Kasumi-1 (cell line): ENCODE data around the gene ICOS.
A peak's percentile ranks its signal among the peaks of the same experiment; 100 is the strongest.
"Not testable (repeated sequence)": the region's sequence is repeated elsewhere in the genome, so short reads cannot be mapped to it uniquely, and the experiment has no call there.

Source experiments
- DNase-seq, 2 experiments: peaks; one replicate each; lab custom pipeline; 2025; lab: John Stamatoyannopoulos, UW

The ICOS gene

GRCh38 chr2:203918264-203918663, 18.3 kb upstream of the ICOS start:
- no peak for DNase-seq

DNA sequence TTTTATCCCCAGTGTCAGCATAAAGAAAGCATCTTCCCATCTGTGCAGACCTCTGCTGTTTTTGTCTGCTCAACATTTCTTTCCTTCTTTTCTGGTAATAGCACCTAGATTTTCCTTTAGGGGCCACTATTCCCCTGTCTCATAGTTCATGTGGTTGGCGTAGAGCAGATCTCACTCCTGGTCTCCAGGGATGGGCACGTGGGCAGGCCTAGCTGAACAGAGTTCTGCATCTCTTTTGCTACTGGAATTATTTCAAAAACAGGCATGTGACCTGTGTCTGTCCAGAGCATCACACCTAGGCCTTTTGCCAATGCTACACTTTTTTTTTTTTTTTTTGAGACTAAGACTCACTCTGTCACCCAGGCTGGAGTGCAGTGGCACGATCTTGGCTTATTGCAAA, 17.7 kb upstream of the ICOS start:
- DNase-seq = no peak

DNA sequence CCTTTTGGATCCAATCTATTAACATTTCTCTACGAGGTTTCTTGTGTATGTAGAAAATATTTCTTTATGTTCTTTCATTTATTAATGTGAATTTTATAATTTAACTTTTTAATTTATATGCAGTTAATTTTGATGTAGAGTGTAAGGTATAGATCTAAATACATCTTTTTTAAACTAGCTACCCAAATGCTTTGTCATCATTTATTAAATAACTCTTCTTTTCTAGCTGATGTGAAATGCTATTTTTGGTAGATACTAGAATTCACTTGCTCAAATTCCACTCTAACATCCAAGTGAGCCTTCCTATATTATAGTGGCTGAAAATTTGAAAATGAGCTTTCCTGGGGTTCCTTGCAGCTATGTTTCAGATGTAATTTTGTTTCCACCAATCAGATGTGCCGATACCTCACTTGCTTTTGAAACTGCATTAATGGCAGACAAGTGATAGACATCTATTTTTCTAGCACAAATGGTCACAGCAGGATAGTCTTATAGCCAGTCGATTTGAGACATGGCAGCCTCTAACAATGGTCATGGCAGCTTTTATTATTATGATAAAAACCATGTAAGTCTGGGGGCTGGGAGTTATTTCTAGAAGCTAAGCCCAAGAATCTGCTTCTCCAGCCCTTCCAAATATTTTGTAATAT, 10.9 kb upstream of the ICOS start:
- DNase-seq = no peak

DNA sequence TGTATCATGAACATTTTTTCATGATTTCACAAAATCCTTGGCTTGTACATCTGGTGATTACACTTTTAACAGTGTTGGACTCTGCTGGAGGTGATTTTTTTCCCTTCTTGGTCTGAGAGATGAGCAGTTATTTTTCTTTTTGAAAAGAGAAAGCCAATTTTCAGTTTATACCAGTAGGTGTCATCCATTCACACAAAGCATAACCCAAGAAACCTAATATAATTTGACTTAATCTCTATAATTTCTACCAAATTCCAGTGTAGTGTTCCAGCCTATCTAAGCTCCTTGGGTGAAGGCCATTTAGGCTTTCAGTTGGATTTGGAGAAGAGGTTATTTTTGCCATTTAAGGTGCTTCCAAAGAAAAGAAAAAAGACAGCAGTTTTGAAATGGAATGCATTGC, 7.7 kb upstream of the ICOS start:
- DNase-seq = peak; percentile 5 to 24

DNA sequence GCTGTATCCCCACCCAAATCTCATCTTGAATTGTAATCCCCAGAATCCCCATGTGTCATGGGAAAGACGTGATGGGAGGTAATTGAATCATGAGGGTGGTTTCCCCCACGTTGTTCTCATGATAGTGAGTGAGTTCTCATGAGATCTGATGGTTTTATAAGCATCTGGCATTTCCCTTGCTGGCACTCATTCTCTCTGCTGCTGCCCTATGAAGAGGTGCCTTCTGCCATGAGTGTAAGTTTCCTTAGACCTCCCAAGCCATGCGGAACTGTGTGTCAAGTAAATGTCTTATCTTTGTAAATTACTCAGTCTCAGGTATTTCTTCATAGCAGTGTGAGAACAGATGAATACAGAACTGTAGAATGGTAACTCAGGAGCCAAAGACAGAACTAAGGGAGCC, 5.3 kb upstream of the ICOS start:
- DNase-seq = not testable (repeated sequence)

DNA sequence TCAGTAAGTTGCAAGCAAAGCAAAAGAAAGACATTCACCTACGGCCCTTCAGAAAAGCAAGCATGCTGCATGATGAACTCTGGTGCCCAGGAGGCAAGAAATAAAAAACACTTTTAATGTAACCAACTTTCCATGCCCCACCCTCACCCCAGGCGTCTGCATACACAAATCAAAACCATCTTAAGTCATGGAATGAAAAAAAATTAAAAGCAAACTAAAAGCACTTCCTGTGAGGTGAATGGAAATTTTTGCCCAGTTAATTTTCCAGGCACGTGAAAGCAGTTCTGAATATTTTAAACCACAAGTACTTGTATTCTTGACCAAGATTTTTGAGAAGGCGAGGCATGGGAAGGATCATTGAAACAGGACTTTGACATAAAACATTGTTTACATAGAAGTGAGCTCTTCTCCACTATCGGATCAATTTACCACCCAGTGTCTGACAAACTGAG, 2.5 kb upstream of the ICOS start:
- DNase-seq = no peak

- no peak for DNase-seq
These were observed 1.7 kb upstream of the ICOS start for GRCh38 chr2:203934711-203935438.

DNA sequence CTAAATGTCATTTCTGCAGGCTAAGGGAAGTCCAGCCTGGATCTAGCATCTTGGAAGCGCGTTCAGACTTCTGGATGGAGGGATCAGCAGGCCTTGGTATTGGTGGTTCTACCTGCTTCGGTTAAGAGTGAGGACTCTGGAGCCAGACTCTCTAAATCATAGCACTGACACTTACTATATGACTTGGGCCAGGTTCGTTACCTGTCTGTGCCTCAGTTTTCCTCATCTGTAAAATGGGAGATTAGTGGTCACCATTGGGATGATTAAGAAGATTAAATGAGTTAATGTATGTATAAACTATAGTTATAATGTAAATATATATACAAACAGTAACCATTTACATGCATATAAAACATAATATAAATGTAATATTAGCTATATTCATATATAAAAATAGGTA, 995 bp upstream of the ICOS start:
- DNase-seq = no peak

DNA sequence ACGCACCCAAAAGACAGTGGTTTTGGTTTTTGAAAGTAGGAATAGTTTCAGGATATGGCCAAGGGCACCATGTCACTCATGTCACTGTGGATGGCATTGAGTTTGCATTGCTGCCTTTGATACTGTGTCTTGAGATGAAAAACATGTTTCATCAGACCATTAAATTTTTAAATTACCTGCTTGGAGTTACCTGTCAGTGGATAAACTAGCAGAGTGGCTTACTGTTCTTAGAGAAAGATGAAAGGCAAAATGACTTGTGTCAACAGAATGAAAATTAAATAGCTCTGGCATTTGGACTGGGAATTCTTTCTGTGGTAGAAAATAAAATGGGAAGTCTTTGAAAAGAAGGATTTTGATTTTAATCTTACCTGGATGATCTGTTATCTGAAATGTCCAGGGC, 386 bp downstream of the ICOS start:
- DNase-seq = no peak

- no peak for DNase-seq
These were observed 1.2 kb downstream of the ICOS start for GRCh38 chr2:203937788-203938187.

DNA sequence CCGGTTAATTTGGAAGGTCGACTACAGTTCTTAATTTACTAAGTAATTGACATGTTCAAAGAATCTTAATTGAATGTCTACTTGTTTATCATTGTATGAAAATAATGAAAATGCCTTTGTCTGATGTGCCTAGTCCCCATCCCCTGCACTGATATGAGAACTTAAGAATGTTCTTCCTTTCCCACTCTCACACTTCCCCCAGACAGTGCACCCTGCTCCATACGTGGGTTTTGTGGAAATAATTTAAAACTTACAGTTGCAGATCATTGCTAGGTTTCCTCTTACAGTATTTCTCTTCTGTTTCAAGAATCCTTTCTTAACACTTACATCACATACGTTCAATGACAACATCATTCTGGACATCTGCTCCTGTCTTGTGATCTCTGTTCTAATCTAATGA, 3.5 kb downstream of the ICOS start:
- no peak for DNase-seq

GRCh38 chr2:203943493-203944382, 7.2 kb downstream of the ICOS start:
- not testable (repeated sequence) for DNase-seq

DNA sequence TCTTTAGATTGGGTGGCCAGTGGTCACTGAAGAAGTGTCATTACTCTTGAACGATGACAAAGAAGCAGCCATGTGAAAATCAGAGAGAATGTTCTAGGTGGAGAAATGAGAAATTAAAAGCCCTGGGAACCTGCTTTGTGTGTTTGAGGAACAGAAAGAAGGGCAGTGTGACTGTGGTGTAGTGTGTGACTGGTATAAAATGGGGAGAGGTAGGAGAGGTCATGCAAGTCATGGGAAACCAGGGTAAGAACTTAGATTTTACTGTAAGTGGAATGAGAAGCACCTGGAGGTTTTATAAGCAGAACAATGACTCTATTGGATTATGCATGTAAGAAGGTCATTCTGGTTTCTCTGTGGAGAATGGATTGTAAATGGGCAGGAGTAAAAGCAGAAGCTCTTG, 12.2 kb downstream of the ICOS start:
- DNase-seq = no peak

DNA sequence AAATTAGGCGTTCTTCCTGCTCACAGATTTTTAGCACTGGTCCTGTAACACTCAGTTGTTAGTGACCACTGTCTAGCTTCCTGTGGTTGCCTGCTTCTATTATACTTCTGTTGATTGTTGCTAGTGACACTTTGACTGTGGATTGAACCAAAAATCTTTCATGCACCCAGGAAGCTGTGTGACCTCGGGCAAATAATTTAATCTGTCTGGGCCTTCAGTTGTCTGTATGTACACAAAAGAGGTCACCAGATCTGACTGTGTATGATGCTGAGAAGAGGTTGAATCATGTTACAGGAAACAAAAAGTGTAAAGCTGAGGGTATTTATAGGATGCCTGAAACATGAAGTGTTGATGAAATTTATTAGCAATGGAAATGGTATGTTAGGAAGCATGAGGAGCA, 12.7 kb downstream of the ICOS start:
- DNase-seq = no peak

DNA sequence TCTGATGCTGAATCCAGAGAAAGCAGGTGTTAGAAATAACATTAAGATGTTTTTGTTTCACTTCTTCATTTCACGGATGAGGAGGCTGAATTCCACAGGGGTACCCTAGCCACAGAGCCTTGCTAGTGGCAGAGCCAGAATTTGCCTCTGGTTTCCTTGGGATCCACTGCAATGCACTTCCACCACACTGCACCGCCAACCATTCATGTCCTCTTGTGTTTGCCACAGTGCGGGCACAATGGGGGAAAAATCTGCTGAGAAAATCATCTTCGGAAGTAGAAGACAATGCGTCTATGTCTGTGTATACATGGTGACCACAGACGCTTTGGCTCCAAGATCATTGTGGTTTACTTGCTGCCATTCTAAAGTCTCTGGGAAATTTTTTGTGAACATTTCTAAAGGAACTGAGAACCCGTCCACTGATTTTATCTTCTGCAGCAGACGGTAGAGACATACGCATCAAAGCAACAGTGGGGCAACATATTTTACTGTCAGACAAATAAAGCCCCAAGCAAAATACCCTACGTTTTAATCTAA, 14.9 kb downstream of the ICOS start:
- no peak for DNase-seq

DNA sequence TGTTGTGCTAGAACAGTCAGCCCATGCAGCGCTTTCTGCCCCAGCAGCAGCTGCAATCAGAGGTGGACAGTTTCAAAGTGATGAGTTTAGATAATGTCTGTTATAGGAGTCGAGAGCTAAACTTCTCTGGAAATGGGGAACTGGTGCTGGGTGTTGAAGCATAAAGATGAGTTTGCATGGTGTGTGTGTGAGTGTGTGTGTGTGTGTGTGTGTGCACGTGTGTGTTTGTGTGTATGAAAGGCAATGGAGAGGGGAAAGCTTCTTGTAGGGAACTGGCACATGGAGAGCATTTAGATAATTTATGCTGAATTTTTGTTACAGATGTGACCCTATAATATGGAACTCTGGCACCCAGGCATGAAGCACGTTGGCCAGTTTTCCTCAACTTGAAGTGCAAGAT, 22.7 kb downstream of the ICOS start:
- DNase-seq = no peak

DNA sequence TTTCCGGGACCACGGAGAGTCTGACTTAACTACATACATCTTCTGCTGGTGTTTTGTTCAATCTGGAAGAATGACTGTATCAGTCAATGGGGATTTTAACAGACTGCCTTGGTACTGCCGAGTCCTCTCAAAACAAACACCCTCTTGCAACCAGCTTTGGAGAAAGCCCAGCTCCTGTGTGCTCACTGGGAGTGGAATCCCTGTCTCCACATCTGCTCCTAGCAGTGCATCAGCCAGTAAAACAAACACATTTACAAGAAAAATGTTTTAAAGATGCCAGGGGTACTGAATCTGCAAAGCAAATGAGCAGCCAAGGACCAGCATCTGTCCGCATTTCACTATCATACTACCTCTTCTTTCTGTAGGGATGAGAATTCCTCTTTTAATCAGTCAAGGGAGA, 23.1 kb downstream of the ICOS start:
- no peak for DNase-seq

DNA sequence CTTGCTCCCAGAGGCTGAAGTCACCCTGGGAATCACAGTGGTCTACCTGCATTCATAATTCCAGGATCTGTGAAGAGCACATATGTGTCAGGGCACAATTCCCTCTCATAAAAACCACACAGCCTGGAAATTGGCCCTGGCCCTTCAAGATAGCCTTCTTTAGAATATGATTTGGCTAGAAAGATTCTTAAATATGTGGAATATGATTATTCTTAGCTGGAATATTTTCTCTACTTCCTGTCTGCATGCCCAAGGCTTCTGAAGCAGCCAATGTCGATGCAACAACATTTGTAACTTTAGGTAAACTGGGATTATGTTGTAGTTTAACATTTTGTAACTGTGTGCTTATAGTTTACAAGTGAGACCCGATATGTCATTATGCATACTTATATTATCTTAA, 24.2 kb downstream of the ICOS start:
- no peak for DNase-seq

DNA sequence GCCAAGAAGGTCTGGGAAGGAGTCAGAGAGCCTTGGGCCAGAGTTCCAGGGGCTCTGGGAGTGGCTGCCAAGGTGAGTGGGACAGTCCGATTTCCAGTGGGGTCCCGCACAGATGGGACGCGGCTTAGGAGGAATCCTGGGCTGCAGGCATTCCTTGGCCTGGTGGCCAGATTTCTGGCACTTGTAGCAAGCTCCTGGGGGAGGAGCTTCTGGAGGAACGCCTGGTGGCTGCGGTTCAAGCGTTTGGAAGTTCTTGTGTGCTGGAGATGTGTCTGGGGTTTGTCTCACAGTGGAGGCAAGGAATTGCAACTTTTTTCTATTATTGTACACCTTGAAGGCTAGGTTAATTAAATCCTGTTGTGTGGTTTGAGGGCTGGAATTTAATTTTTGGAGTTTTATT, 28.6 kb downstream of the ICOS start:
- DNase-seq = not testable (repeated sequence)

GRCh38 chr2:203971251-203971650, 34.7 kb downstream of the ICOS start:
- DNase-seq = no peak

GRCh38 chr2:203972066-203972465, 35.5 kb downstream of the ICOS start:
- DNase-seq = no peak

- no peak for DNase-seq
These were observed 36.4 kb downstream of the ICOS start for GRCh38 chr2:203973000-203973399.

GRCh38 chr2:203973676-203974075, 37.1 kb downstream of the ICOS start:
- no peak for DNase-seq
